CD14-positive monocyte (primary cell): ENCODE data around the gene C19orf25. TPM values are rescaled to one million over a fixed set of nuclear protein-coding genes. Genes with fewer than 3 reads are reported as not detected.

Experiments
- DNase-seq, 3 donors: peaks; one replicate each; pipeline ENCODE4 v3.0.0-alpha.2; 2011 to 2022
- H2AFZ ChIP-seq: 2 replicates; pipeline ENCODE4 v1.6.0; 2012; ENCODE audit warnings: mild to moderate bottlenecking, low read depth, low read length, inconsistent platforms; ENCODE audit not compliant: insufficient read depth, poor library complexity, severe bottlenecking
- H3K27ac ChIP-seq, 2 donors: 1 replicate in 1 of 2; 2 replicates in 1 of 2; pipeline ENCODE4 v1.5.1; 2012 to 2013; ENCODE audit warnings: low read length in 2 of 2, control low read depth in 1 of 2, inconsistent platforms in 1 of 2, low read depth in 1 of 2, mild to moderate bottlenecking in 1 of 2
- H3K27me3 ChIP-seq, 2 donors: one replicate each; pipeline versions ENCODE4 v1.6.0 to v1.6.1; 2011 to 2013; ENCODE audit warnings: low read length in 2 of 2; ENCODE audit not compliant: control insufficient read depth in 2 of 2, insufficient read depth in 2 of 2
- H3K36me3 ChIP-seq, 2 donors: replicated peaks in 1 of 2; 1 replicate in 1 of 2; 2 replicates in 1 of 2; pipeline versions ENCODE4 v1.5.1 to v1.6.1; 2012 to 2013; ENCODE audit warnings: low read length in 2 of 2, control low read depth in 1 of 2, inconsistent platforms in 1 of 2, mild to moderate bottlenecking in 1 of 2; ENCODE audit not compliant: insufficient read depth in 2 of 2, control insufficient read depth in 1 of 2
- H3K4me1 ChIP-seq, 2 donors: 1 replicate in 1 of 2; 2 replicates in 1 of 2; pipeline versions ENCODE4 v1.5.1 to v1.6.1; 2012 to 2013; ENCODE audit warnings: low read length in 2 of 2, control low read depth in 1 of 2, inconsistent platforms in 1 of 2, mild to moderate bottlenecking in 1 of 2, moderate library complexity in 1 of 2; ENCODE audit not compliant: insufficient read depth in 2 of 2, control insufficient read depth in 1 of 2
- H3K4me2 ChIP-seq: replicated peaks from 2 replicates; pipeline ENCODE3; 2012; ENCODE audit warnings: low read length, moderate library complexity, mild to moderate bottlenecking; ENCODE audit not compliant: poor library complexity, severe bottlenecking; ENCODE audit errors: extremely low read depth
- H3K4me3 ChIP-seq, 3 experiments: fragments of 200-600 bp in 1 of 3; sonication (generic) in 1 of 3; replicated peaks in 1 of 3; 1 replicate in 2 of 3; 2 replicates in 1 of 3; pipeline ENCODE4 v1.5.1; 2011 to 2013; ENCODE audit warnings: low read length in 3 of 3, mild to moderate bottlenecking in 3 of 3, control low read depth in 2 of 3, low read depth in 2 of 3, inconsistent platforms in 1 of 3, moderate library complexity in 1 of 3
- H3K79me2 ChIP-seq: 2 replicates; pipeline ENCODE4 v1.6.0; 2012; ENCODE audit warnings: mild to moderate bottlenecking, control low read depth, inconsistent platforms, low read length, moderate library complexity; ENCODE audit not compliant: insufficient read depth
- H3K9ac ChIP-seq: 2 replicates; pipeline ENCODE4 v1.6.0; 2017; ENCODE audit warnings: low read length, mild to moderate bottlenecking; ENCODE audit not compliant: insufficient read depth, poor library complexity, severe bottlenecking
- H3K9me3 ChIP-seq, 2 donors: replicated peaks in 1 of 2; 1 replicate in 1 of 2; 2 replicates in 1 of 2; pipeline versions ENCODE4 v1.5.1 to v1.6.1; 2012 to 2013; ENCODE audit warnings: low read length in 2 of 2, control low read depth in 1 of 2; ENCODE audit not compliant: control insufficient read depth in 1 of 2, insufficient read depth in 1 of 2
- H4K20me1 ChIP-seq: 2 replicates; pipeline ENCODE4 v1.6.0; 2012; ENCODE audit warnings: mild to moderate bottlenecking, low read length, control low read depth, moderate library complexity; ENCODE audit not compliant: insufficient read depth
- H3K27ac Mint-ChIP-seq, 7 donors: one replicate each; pipeline ENCODE4 v1.8.0; 2020; ENCODE audit warnings: mild to moderate bottlenecking in 7 of 7, mixed read lengths in 7 of 7, moderate library complexity in 6 of 7, inconsistent platforms in 2 of 7
- H3K27me3 Mint-ChIP-seq, 3 donors: one replicate each; pipeline ENCODE4 v1.8.0; 2021 to 2022; ENCODE audit warnings: low read depth in 3 of 3, mild to moderate bottlenecking in 3 of 3, mixed read lengths in 3 of 3, moderate library complexity in 3 of 3, inconsistent platforms in 1 of 3
- H3K36me3 Mint-ChIP-seq, 2 donors: one replicate each; pipeline ENCODE4 v1.8.0; 2020; ENCODE audit warnings: mixed read lengths in 2 of 2, inconsistent platforms in 1 of 2, mild to moderate bottlenecking in 1 of 2
- H3K4me1 Mint-ChIP-seq: one replicate; pipeline ENCODE4 v1.8.0; 2020; ENCODE audit warnings: mild to moderate bottlenecking, mixed read lengths
- H3K4me3 Mint-ChIP-seq, 2 donors: one replicate each; pipeline ENCODE4 v1.8.0; 2020; ENCODE audit warnings: mild to moderate bottlenecking in 2 of 2, mixed read lengths in 2 of 2, moderate library complexity in 1 of 2
- H3K9me3 Mint-ChIP-seq, 7 donors: one replicate each; pipeline ENCODE4 v1.8.0; 2020 to 2022; ENCODE audit warnings: mixed read lengths in 7 of 7, mild to moderate bottlenecking in 6 of 7, moderate library complexity in 6 of 7, inconsistent platforms in 2 of 7
- CTCF ChIP-seq: fragments of 200-600 bp; IDR thresholded peaks from one replicate; pipeline ENCODE4 v1.8.0; 2022; ENCODE audit warnings: antibody characterized with exemption, mild to moderate bottlenecking
- WGBS: methylation state at CpG from one replicate; pipeline ENCODE4 v1.1.5; 2013; ENCODE audit warnings: missing lambda C conversion rate; ENCODE audit not compliant: insufficient coverage; 5-methylcytosine and 5-hydroxymethylcytosine counted together
- intact Hi-C, 2 donors: fragments of 100-400 bp; cut with micrococcal nuclease; formaldehyde crosslinking; loops; one replicate each; pipeline versions ENCODE4 v1.15.0 to v1.15.1; 2023
- polyA plus RNA-seq, 3 donors: library from polyadenylated mRNA; depleted of rRNA in 1 of 3; unstranded in 2 of 3; stranded (reverse) in 1 of 3; fragments of 300-500 nt in 2 of 3; fragments of >200 nt in 1 of 3; fragmentation: Illumina TruSeq in 2 of 3; gene quantifications; 1 replicate in 2 of 3; 2 replicates in 1 of 3; pipeline ENCODE4 v1.2.3, GENCODE V29; 2012 to 2021

The C19orf25 gene
- polyA plus RNA-seq, 3 donors = 18.2 to 20.9 (median 19.9) TPM

- no peak overlapping the region for H3K9ac ChIP-seq
- H3K27ac Mint-ChIP-seq = no peak overlapping the region
- H3K4me3 Mint-ChIP-seq = no peak overlapping the region
- H3K4me1 ChIP-seq = no peaks in the 10 kb centered on the region
- intact Hi-C loops = no loop called here
- H3K27me3 ChIP-seq = no peaks in the 10 kb centered on the region
- H3K9me3 Mint-ChIP-seq = no peaks in the 10 kb centered on the region
- 98% methylated on average over 11 of the region's 14 CpGs for WGBS
- no peak for DNase-seq
- TF ChIP-seq CTCF = no peak
- no peak overlapping the region for H3K4me2 ChIP-seq
- peaks cover 88% of the 10 kb centered on the region for H4K20me1 ChIP-seq
- H2AFZ ChIP-seq = no peak overlapping the region
- no peaks in the 10 kb centered on the region for H3K4me1 Mint-ChIP-seq
- H3K36me3 ChIP-seq = peaks cover 84 to 97% of the 10 kb centered on the region in 2 donors
- peaks cover 19% of the 10 kb centered on the region for H3K79me2 ChIP-seq
- H3K36me3 Mint-ChIP-seq = peaks cover 45 to 78% of the 10 kb centered on the region in 2 donors
- no peaks in the 10 kb centered on the region for H3K27me3 Mint-ChIP-seq
- H3K4me3 ChIP-seq = no peak overlapping the region
- no peaks in the 10 kb centered on the region for H3K9me3 ChIP-seq
- no peak overlapping the region for H3K27ac ChIP-seq
Observed at GRCh38 chr19:1429750-1430149, 49.3 kb downstream of the C19orf25 start.

- no peak overlapping the region for H3K27ac ChIP-seq
- peaks cover 24% of the 10 kb centered on the region for H3K79me2 ChIP-seq
- H3K9ac ChIP-seq = no peak overlapping the region
- no peak overlapping the region for H3K4me3 Mint-ChIP-seq
- H3K27ac Mint-ChIP-seq = no peak overlapping the region
- TF ChIP-seq CTCF = no peak
- 97% methylated on average over 41 of the region's 41 CpGs for WGBS
- H2AFZ ChIP-seq = no peak overlapping the region
- no peaks in the 10 kb centered on the region for H3K27me3 Mint-ChIP-seq
- H3K4me3 ChIP-seq = no peak overlapping the region
- no peaks in the 10 kb centered on the region for H3K9me3 Mint-ChIP-seq
- peaks cover 87% of the 10 kb centered on the region for H4K20me1 ChIP-seq
- H3K4me1 ChIP-seq = no peaks in the 10 kb centered on the region
- no peak for DNase-seq
- peaks cover 49 to 82% of the 10 kb centered on the region in 2 donors for H3K36me3 Mint-ChIP-seq
- intact Hi-C loops = no loop called here
- H3K4me1 Mint-ChIP-seq = no peaks in the 10 kb centered on the region
- H3K4me2 ChIP-seq = no peak overlapping the region
- H3K36me3 ChIP-seq = peaks cover 83 to 94% of the 10 kb centered on the region in 2 donors
- no peaks in the 10 kb centered on the region for H3K9me3 ChIP-seq
- no peaks in the 10 kb centered on the region for H3K27me3 ChIP-seq
Observed at GRCh38 chr19:1428738-1429391, 50.1 kb downstream of the C19orf25 start.
